ENCODE data around the gene SLC7A8. TPM values are rescaled to one million over a fixed set of nuclear protein-coding genes. Genes with fewer than 3 reads are reported as not detected.
A peak's percentile ranks its signal among the peaks of the same experiment; 100 is the strongest.
"Not testable (repeated sequence)": the region's sequence is repeated elsewhere in the genome, so short reads cannot be mapped to it uniquely, and the experiment has no call there.

The SLC7A8 gene
- total and polyA plus RNA-seq, 7 experiments from 2014 or later = 0.36 to 7.7 (median 2.5) TPM

- peaks cover 0 to 27% (median under 1%) of the 10 kb centered on the region in 5 donors for H3K27me3 Mint-ChIP-seq
- ATAC-seq = no peak
- Histone ChIP-seq H3K4me1 (ENCODE audit: control insufficient read depth in 2 of 2, insufficient read depth in 2 of 2, low read length in 2 of 2) (no peaks in the 10 kb centered on the region), H3K27ac (ENCODE audit: low read depth, low read length) (no peak overlapping the region), H3K4me3 (ENCODE audit: low read length) (no peak overlapping the region), H3K36me3 (ENCODE audit: control insufficient read depth in 2 of 3, insufficient read depth in 3 of 3, low read length in 3 of 3) (no peaks in the 10 kb centered on the region), H3K27me3 (ENCODE audit: control insufficient read depth in 2 of 2, insufficient read depth in 2 of 2, low read length in 2 of 2) (no peaks in the 10 kb centered on the region), H3K9me3 (ENCODE audit: control insufficient read depth in 2 of 3, low read length in 3 of 3) (no peaks in the 10 kb centered on the region)
- H3K27ac Mint-ChIP-seq = no peak overlapping the region
- no peaks in the 10 kb centered on the region for H3K9me3 Mint-ChIP-seq
- no peak overlapping the region for H3K4me3 Mint-ChIP-seq
- no peaks in the 10 kb centered on the region for H3K4me1 Mint-ChIP-seq
- DNase-seq = no peak
- intact Hi-C loops (cut with micrococcal nuclease) = no loop called here
- POLR2A ChIA-PET = no interaction called here
- H3K36me3 Mint-ChIP-seq = no peaks in the 10 kb centered on the region
- CTCF ChIA-PET = no interaction called here
Observed at GRCh38 chr14:23202001-23202400, 18.5 kb upstream of the SLC7A8 start.

GRCh38 chr14:23199141-23199540 lies 15.7 kb upstream of the SLC7A8 start:
- H3K9me3 ChIP-seq (ENCODE audit: control insufficient read depth in 2 of 3, low read length in 3 of 3); H3K9me3 Mint-ChIP-seq; H3K36me3 Mint-ChIP-seq; H3K4me3 ChIP-seq (ENCODE audit: low read length); H3K27me3 ChIP-seq (ENCODE audit: control insufficient read depth in 2 of 2, insufficient read depth in 2 of 2, low read length in 2 of 2); ATAC-seq; H3K36me3 ChIP-seq (ENCODE audit: control insufficient read depth in 2 of 3, insufficient read depth in 3 of 3, low read length in 3 of 3); H3K27ac Mint-ChIP-seq; H3K4me1 ChIP-seq (ENCODE audit: control insufficient read depth in 2 of 2, insufficient read depth in 2 of 2, low read length in 2 of 2); intact Hi-C loops (cut with micrococcal nuclease); H3K27ac ChIP-seq (ENCODE audit: low read depth, low read length); H3K4me3 Mint-ChIP-seq; DNase-seq; H3K4me1 Mint-ChIP-seq: not testable (repeated sequence)
- POLR2A ChIA-PET = interaction anchor here (0.5 to 0.7 kb wide), 2 partner anchors 38 to 1212 kb away, joined by 3 to 4 read pairs; no protein-coding TSS in a partner anchor
- CTCF ChIA-PET = interaction anchor here (0.7 to 1.0 kb wide), 2 partner anchors 12 to 79 kb away, joined by 3 read pairs; no protein-coding TSS in a partner anchor
- H3K27me3 Mint-ChIP-seq = peaks cover 0 to 15% (median 0%) of the 10 kb centered on the region in 5 donors

GRCh38 chr14:23196487-23196886 lies 13.0 kb upstream of the SLC7A8 start:
- H3K27ac Mint-ChIP-seq; H3K36me3 Mint-ChIP-seq; H3K27me3 ChIP-seq (ENCODE audit: control insufficient read depth in 2 of 2, insufficient read depth in 2 of 2, low read length in 2 of 2); H3K27ac ChIP-seq (ENCODE audit: low read depth, low read length); H3K36me3 ChIP-seq (ENCODE audit: control insufficient read depth in 2 of 3, insufficient read depth in 3 of 3, low read length in 3 of 3); H3K9me3 ChIP-seq (ENCODE audit: control insufficient read depth in 2 of 3, low read length in 3 of 3); H3K4me3 ChIP-seq (ENCODE audit: low read length); CTCF ChIA-PET; POLR2A ChIA-PET; DNase-seq; H3K4me1 ChIP-seq (ENCODE audit: control insufficient read depth in 2 of 2, insufficient read depth in 2 of 2, low read length in 2 of 2); H3K4me3 Mint-ChIP-seq; H3K9me3 Mint-ChIP-seq; H3K4me1 Mint-ChIP-seq; intact Hi-C loops (cut with micrococcal nuclease); ATAC-seq: not testable (repeated sequence)
- peaks cover 0 to 11% (median 0%) of the 10 kb centered on the region in 5 donors for H3K27me3 Mint-ChIP-seq

GRCh38 chr14:23195552-23196101 lies 12.2 kb upstream of the SLC7A8 start:
- POLR2A ChIA-PET = no interaction called here
- no peak overlapping the region for H3K4me3 ChIP-seq (ENCODE audit: low read length)
- DNase-seq (no peak), ATAC-seq (no peak)
- H3K9me3 ChIP-seq (ENCODE audit: control insufficient read depth in 2 of 3, low read length in 3 of 3) = no peaks in the 10 kb centered on the region
- Mint-ChIP-seq H3K36me3 (no peaks in the 10 kb centered on the region), H3K27ac (no peak overlapping the region), H3K27me3 (peaks cover 0 to 11% (median 0%) of the 10 kb centered on the region in 5 donors), H3K4me1 (no peaks in the 10 kb centered on the region), H3K4me3 (no peak overlapping the region), H3K9me3 (peaks cover 0 to 4% (median 0%) of the 10 kb centered on the region in 11 donors)
- H3K27ac ChIP-seq (ENCODE audit: low read depth, low read length) = no peak overlapping the region
- intact Hi-C loops (cut with micrococcal nuclease) = no loop called here
- no peaks in the 10 kb centered on the region for H3K27me3 ChIP-seq (ENCODE audit: control insufficient read depth in 2 of 2, insufficient read depth in 2 of 2, low read length in 2 of 2)
- H3K36me3 ChIP-seq (ENCODE audit: control insufficient read depth in 2 of 3, insufficient read depth in 3 of 3, low read length in 3 of 3) = no peaks in the 10 kb centered on the region
- no peaks in the 10 kb centered on the region for H3K4me1 ChIP-seq (ENCODE audit: control insufficient read depth in 2 of 2, insufficient read depth in 2 of 2, low read length in 2 of 2)
- CTCF ChIA-PET = no interaction called here

GRCh38 chr14:23193432-23193831 lies 10.0 kb upstream of the SLC7A8 start:
- Mint-ChIP-seq H3K9me3 (peaks cover 0 to 4% (median 0%) of the 10 kb centered on the region in 11 donors), H3K27ac (peak overlapping the region in 2 of 9 donors; percentile 0 to 8), H3K27me3 (peaks cover 0 to 6% (median 3%) of the 10 kb centered on the region in 5 donors), H3K36me3 (no peaks in the 10 kb centered on the region), H3K4me1 (no peaks in the 10 kb centered on the region), H3K4me3 (no peak overlapping the region)
- no peak overlapping the region for H3K27ac ChIP-seq (ENCODE audit: low read depth, low read length)
- ChIA-PET POLR2A (no interaction called here), CTCF (no interaction called here)
- H3K27me3 ChIP-seq (ENCODE audit: control insufficient read depth in 2 of 2, insufficient read depth in 2 of 2, low read length in 2 of 2) = no peaks in the 10 kb centered on the region
- H3K9me3 ChIP-seq (ENCODE audit: control insufficient read depth in 2 of 3, low read length in 3 of 3) = no peaks in the 10 kb centered on the region
- intact Hi-C loops (cut with micrococcal nuclease) = no loop called here
- H3K36me3 ChIP-seq (ENCODE audit: control insufficient read depth in 2 of 3, insufficient read depth in 3 of 3, low read length in 3 of 3) = no peaks in the 10 kb centered on the region
- H3K4me3 ChIP-seq (ENCODE audit: low read length) = no peak overlapping the region
- no peaks in the 10 kb centered on the region for H3K4me1 ChIP-seq (ENCODE audit: control insufficient read depth in 2 of 2, insufficient read depth in 2 of 2, low read length in 2 of 2)
- ATAC-seq = no peak
- no peak for DNase-seq

GRCh38 chr14:23187925-23188324 lies 4.5 kb upstream of the SLC7A8 start:
- no peaks in the 10 kb centered on the region for H3K4me1 ChIP-seq (ENCODE audit: control insufficient read depth in 2 of 2, insufficient read depth in 2 of 2, low read length in 2 of 2)
- ChIA-PET POLR2A (interaction anchor here (1.3 to 7.0 kb wide), 3 partner anchors 67 to 119 kb away, joined by 3 to 43 read pairs (median 6); partner anchors contain the start of genes ACIN1 and CEBPE), CTCF (interaction anchor here (0.6 to 12.2 kb wide), 11 partner anchors 9 to 1323 kb away, joined by 3 to 250 read pairs (median 4); partner anchors contain the start of gene CEBPE)
- no peaks in the 10 kb centered on the region for H3K27me3 ChIP-seq (ENCODE audit: control insufficient read depth in 2 of 2, insufficient read depth in 2 of 2, low read length in 2 of 2)
- peaks cover 0 to 11% (median 2%) of the 10 kb centered on the region in 7 donors for H3K4me1 Mint-ChIP-seq
- H3K27ac ChIP-seq (ENCODE audit: low read depth, low read length) = no peak overlapping the region
- DNase-seq (no peak), ATAC-seq (no peak)
- no peaks in the 10 kb centered on the region for H3K36me3 Mint-ChIP-seq
- no peaks in the 10 kb centered on the region for H3K9me3 ChIP-seq (ENCODE audit: control insufficient read depth in 2 of 3, low read length in 3 of 3)
- H3K9me3 Mint-ChIP-seq = no peaks in the 10 kb centered on the region
- H3K27me3 Mint-ChIP-seq = peaks cover 0 to 19% (median 0%) of the 10 kb centered on the region in 5 donors
- intact Hi-C loops (cut with micrococcal nuclease) = loop anchor here (1.0 to 10.0 kb wide), 6 partner anchors 68 to 203 kb away; partner anchors contain the start of gene AJUBA (in 1 of the 2)
- H3K4me3 Mint-ChIP-seq = no peak overlapping the region
- H3K4me3 ChIP-seq (ENCODE audit: low read length) = no peak overlapping the region
- no peak overlapping the region for H3K27ac Mint-ChIP-seq
- H3K36me3 ChIP-seq (ENCODE audit: control insufficient read depth in 2 of 3, insufficient read depth in 3 of 3, low read length in 3 of 3) = no peaks in the 10 kb centered on the region
